ENCODE results near the gene SLFN13.
A peak's percentile ranks its signal among the peaks of the same experiment; 100 is the strongest.

The SLFN13 gene

GRCh38 chr17:35438433-35438832, 10.1 kb downstream of the SLFN13 start:
- Histone ChIP-seq H3K27ac (ENCODE audit: extremely low read depth, low read depth, low read length) (no peak overlapping the region), H3K4me3 (ENCODE audit: low read depth, low read length) (no peak overlapping the region), H3K9me3 (ENCODE audit: control insufficient read depth, insufficient read depth, low read depth, low read length) (no peaks in the 10 kb centered on the region), H3K36me3 (ENCODE audit: control insufficient read depth in 2 of 2, insufficient read depth in 1 of 2, low read length in 2 of 2) (no peaks in the 10 kb centered on the region), H3K4me1 (ENCODE audit: control insufficient read depth, insufficient read depth, low read length) (peaks cover 4% of the 10 kb centered on the region)
- CTCF ChIA-PET = interaction anchor here (0.6 to 1.0 kb wide), 2 partner anchors 57 to 95 kb away, joined by 5 to 6 read pairs; no protein-coding TSS in a partner anchor
- POLR2A ChIA-PET = interaction anchor here (1.3 kb wide), 1 partner anchor 65 kb away, joined by 6 read pairs; the partner anchor contains the start of gene SLFN11
- TF ChIP-seq ZNF664 (tag by site-specific recombination; IDR thresholded peaks at IDR 0.05) (peak; percentile 38; the same call in 1 of the 2 replicates), ZNF174 (tag by site-specific recombination; IDR thresholded peaks at IDR 0.05) (no peak)

- ChIA-PET CTCF (interaction anchor here (0.6 to 4.2 kb wide), 10 partner anchors 15 to 384 kb away, joined by 3 to 15 read pairs (median 3); partner anchors contain the start of genes SLFN11 and SLFN13), POLR2A (interaction anchor here (0.5 to 3.5 kb wide), 7 partner anchors 9 to 439 kb away, joined by 3 to 54 read pairs (median 6); partner anchors contain the start of genes SLFN11 and SLFN13)
- 0 out of 2 replicates have a peak, but pooled peaks have one; percentile 52 for TF ChIP-seq ZNF24 (tag by site-specific recombination; IDR thresholded peaks at IDR 0.05)
- no peak for TF ChIP-seq ZNF639 (tag by site-specific recombination; IDR thresholded peaks at IDR 0.05)
- TF ChIP-seq ZNF544 (tag by site-specific recombination; IDR thresholded peaks at IDR 0.05) = no peak
- peak; percentile 38; the same call in 1 of the 2 replicates for TF ChIP-seq ZBTB11 (tag by site-specific recombination; conservative IDR thresholded peaks at IDR 0.05; ENCODE audit: low read depth)
- no peak for TF ChIP-seq ZNF837 (tag by site-specific recombination; IDR thresholded peaks at IDR 0.05)
- TF ChIP-seq ZNF394 (tag by site-specific recombination; IDR thresholded peaks at IDR 0.05; ENCODE audit: borderline replicate concordance) = peak; percentile 66
- TF ChIP-seq PRDM1 (tag by site-specific recombination; IDR thresholded peaks at IDR 0.05) = 0 out of 2 replicates have a peak, but pooled peaks have one; percentile 14
- peak; percentile 76 for TF ChIP-seq ZNF335 (tag by site-specific recombination; conservative IDR thresholded peaks at IDR 0.05)
- no peak for TF ChIP-seq WT1 (tag by site-specific recombination; IDR thresholded peaks at IDR 0.05)
- TF ChIP-seq ZBTB21 (tag by site-specific recombination; IDR thresholded peaks at IDR 0.05) = 0 out of 2 replicates have a peak, but pooled peaks have one; percentile 31
- no peak for TF ChIP-seq ELK4 (IDR thresholded peaks at IDR 0.05; ENCODE audit: borderline replicate concordance, low read depth, low read length)
- no peak for TF ChIP-seq ZNF560 (tag by site-specific recombination; IDR thresholded peaks at IDR 0.05; ENCODE audit: borderline replicate concordance)
- TF ChIP-seq ZBTB48 (tag by site-specific recombination; IDR thresholded peaks at IDR 0.05) = peak; percentile 83
- no peak for TF ChIP-seq ZNF514 (tag by site-specific recombination; IDR thresholded peaks at IDR 0.05)
- peak; percentile 82 for TF ChIP-seq ZBTB44 (tag by site-specific recombination; IDR thresholded peaks at IDR 0.05)
- peak; percentile 68 for TF ChIP-seq HIC1 (tag by site-specific recombination; IDR thresholded peaks at IDR 0.05)
- TF ChIP-seq ZNF26 (tag by site-specific recombination; IDR thresholded peaks at IDR 0.05) = no peak
- no peak for TF ChIP-seq ZNF473 (tag by site-specific recombination; IDR thresholded peaks at IDR 0.05)
- peak; percentile 13; the same call in 1 of the 2 replicates for TF ChIP-seq FEZF1 (tag by site-specific recombination; IDR thresholded peaks at IDR 0.05)
Measured at GRCh38 chr17:35433075-35433894, 15.3 kb downstream of the SLFN13 start.

More at GRCh38 chr17:35433075-35433894, 15.3 kb downstream of the SLFN13 start:
- Histone ChIP-seq H3K36me3 (ENCODE audit: control insufficient read depth in 2 of 2, insufficient read depth in 1 of 2, low read length in 2 of 2) (no peaks in the 10 kb centered on the region), H3K4me3 (ENCODE audit: low read depth, low read length) (peak overlapping the region; percentile 49), H3K4me1 (ENCODE audit: control insufficient read depth, insufficient read depth, low read length) (peaks cover 14% of the 10 kb centered on the region), H3K27ac (ENCODE audit: extremely low read depth, low read depth, low read length) (peak overlapping the region; percentile 83), H3K9me3 (ENCODE audit: control insufficient read depth, insufficient read depth, low read depth, low read length) (no peaks in the 10 kb centered on the region)

Data from HEK293 (cell line).